Neural progenitor cell (in vitro differentiated cells): Measurements from ENCODE around the gene KIAA0930. TPM values are rescaled to one million over a fixed set of nuclear protein-coding genes. Genes with fewer than 3 reads are reported as not detected.

ENCODE experiments used
- DNase-seq: peaks from one replicate; pipeline ENCODE4 v3.0.0-alpha.2; 2016; ENCODE audit warnings: low spot score
- H2AFZ ChIP-seq: fragments of 200-600 bp; sonication (generic); replicated peaks from 2 replicates; pipeline ENCODE4 v1.6.1; 2016; ENCODE audit warnings: antibody characterized with exemption
- H3F3A ChIP-seq: fragments of 200-600 bp; sonication (generic); 2 replicates; pipeline ENCODE4 v1.6.1; 2016; ENCODE audit warnings: antibody characterized with exemption, low read depth
- H3K27ac ChIP-seq: fragments of 200-600 bp; sonication (generic); 2 replicates; pipeline ENCODE4 v1.5.1; 2016; ENCODE audit warnings: mild to moderate bottlenecking
- H3K27me3 ChIP-seq: fragments of 200-600 bp; sonication (generic); 2 replicates; pipeline ENCODE4 v1.6.1; 2016; ENCODE audit warnings: mild to moderate bottlenecking, moderate library complexity
- H3K36me3 ChIP-seq: fragments of 200-600 bp; sonication (generic); 2 replicates; pipeline ENCODE4 v1.5.1; 2016
- H3K4me1 ChIP-seq: fragments of 200-600 bp; sonication (generic); 2 replicates; pipeline ENCODE4 v1.6.1; 2016; ENCODE audit warnings: mixed run types
- H3K4me2 ChIP-seq: fragments of 200-600 bp; sonication (generic); 2 replicates; pipeline ENCODE4 v1.6.1; 2016
- H3K4me3 ChIP-seq: fragments of 200-600 bp; sonication (generic); 2 replicates; pipeline ENCODE4 v1.5.1; 2016
- H3K79me2 ChIP-seq: fragments of 200-600 bp; sonication (generic); 2 replicates; pipeline ENCODE4 v1.6.1; 2016; ENCODE audit warnings: low read depth
- H3K9ac ChIP-seq: fragments of 200-600 bp; sonication (generic); 2 replicates; pipeline ENCODE4 v1.6.1; 2016
- H3K9me3 ChIP-seq: fragments of 200-600 bp; sonication (generic); 2 replicates; pipeline ENCODE4 v1.5.1; 2016; ENCODE audit warnings: low read depth
- H4K20me1 ChIP-seq: fragments of 200-600 bp; sonication (generic); 2 replicates; pipeline ENCODE4 v1.6.1; 2016; ENCODE audit warnings: low read depth
- H3K27ac Mint-ChIP-seq: 3 replicates; pipeline ENCODE4 v1.8.0; 2021; ENCODE audit warnings: mixed read lengths
- H3K27me3 Mint-ChIP-seq: 2 replicates; pipeline ENCODE4 v1.8.0; 2022; ENCODE audit warnings: low read depth, mild to moderate bottlenecking, inconsistent platforms, moderate library complexity, mixed read lengths; ENCODE audit not compliant: insufficient read depth
- H3K36me3 Mint-ChIP-seq: 3 replicates; pipeline ENCODE4 v1.8.0; 2021; ENCODE audit warnings: mixed read lengths
- H3K4me1 Mint-ChIP-seq: 3 replicates; pipeline ENCODE4 v1.8.0; 2021; ENCODE audit warnings: mixed read lengths
- H3K4me3 Mint-ChIP-seq: 3 replicates; pipeline ENCODE4 v1.8.0; 2021; ENCODE audit warnings: mild to moderate bottlenecking, moderate library complexity, mixed read lengths
- H3K9me3 Mint-ChIP-seq: 3 replicates; pipeline ENCODE4 v1.8.0; 2020; ENCODE audit warnings: mixed read lengths
- EZH2 ChIP-seq: fragments of 200-600 bp; sonication (generic); IDR thresholded peaks from 2 replicates; pipeline ENCODE4 v1.6.1; 2017; ENCODE audit warnings: antibody characterized with exemption, mild to moderate bottlenecking, moderate library complexity
- EZH2phosphoT487 ChIP-seq: fragments of 200-600 bp; sonication (generic); IDR thresholded peaks from 2 replicates; pipeline ENCODE4 v1.6.1; 2017; ENCODE audit warnings: antibody characterized with exemption
- total RNA-seq: library from RNA; depleted of rRNA; stranded (reverse); fragments of >200 nt; gene quantifications from 2 replicates; pipeline ENCODE4 v1.2.3, GENCODE V29; 2015; ENCODE audit warnings: low replicate concordance
- TF ChIP-seq, protein P1 (sequence below): fragments of 200-600 bp; sonication (generic); IDR thresholded peaks from 2 replicates; pipeline ENCODE4 v1.5.1; 2017; ENCODE audit warnings: antibody characterized with exemption, mild to moderate bottlenecking

KIAA0930 gene
- total RNA-seq, 1 donor from 2014 or later, result 15.0 TPM

- peak overlapping the region; percentile 62 for H3K4me3 Mint-ChIP-seq
- H3K9me3 Mint-ChIP-seq, result no peaks in the 10 kb centered on the region
- Histone ChIP-seq H3K9me3 (no peaks in the 10 kb centered on the region), H3K79me2 (no peaks in the 10 kb centered on the region), H3K27ac (no peak overlapping the region), H3K36me3 (no peaks in the 10 kb centered on the region), H3F3A (peaks cover 8% of the 10 kb centered on the region), H3K4me3 (no peak overlapping the region), H3K9ac (no peak overlapping the region), H4K20me1 (peaks cover 9% of the 10 kb centered on the region), H3K27me3 (no peaks in the 10 kb centered on the region), H3K4me1 (peaks cover 7% of the 10 kb centered on the region), H3K4me2 (no peak overlapping the region), H2AFZ (no peak overlapping the region)
- no peak for DNase-seq
- TF ChIP-seq, protein P1, sequence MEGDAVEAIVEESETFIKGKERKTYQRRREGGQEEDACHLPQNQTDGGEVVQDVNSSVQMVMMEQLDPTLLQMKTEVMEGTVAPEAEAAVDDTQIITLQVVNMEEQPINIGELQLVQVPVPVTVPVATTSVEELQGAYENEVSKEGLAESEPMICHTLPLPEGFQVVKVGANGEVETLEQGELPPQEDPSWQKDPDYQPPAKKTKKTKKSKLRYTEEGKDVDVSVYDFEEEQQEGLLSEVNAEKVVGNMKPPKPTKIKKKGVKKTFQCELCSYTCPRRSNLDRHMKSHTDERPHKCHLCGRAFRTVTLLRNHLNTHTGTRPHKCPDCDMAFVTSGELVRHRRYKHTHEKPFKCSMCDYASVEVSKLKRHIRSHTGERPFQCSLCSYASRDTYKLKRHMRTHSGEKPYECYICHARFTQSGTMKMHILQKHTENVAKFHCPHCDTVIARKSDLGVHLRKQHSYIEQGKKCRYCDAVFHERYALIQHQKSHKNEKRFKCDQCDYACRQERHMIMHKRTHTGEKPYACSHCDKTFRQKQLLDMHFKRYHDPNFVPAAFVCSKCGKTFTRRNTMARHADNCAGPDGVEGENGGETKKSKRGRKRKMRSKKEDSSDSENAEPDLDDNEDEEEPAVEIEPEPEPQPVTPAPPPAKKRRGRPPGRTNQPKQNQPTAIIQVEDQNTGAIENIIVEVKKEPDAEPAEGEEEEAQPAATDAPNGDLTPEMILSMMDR, result no peak
- TF ChIP-seq EZH2 (no peak), EZH2phosphoT487 (no peak)
- H3K36me3 Mint-ChIP-seq, result peaks cover 2% of the 10 kb centered on the region
- H3K27ac Mint-ChIP-seq, result peak overlapping the region; percentile 99
- H3K27me3 Mint-ChIP-seq, result peaks cover 2% of the 10 kb centered on the region
- peaks cover 30% of the 10 kb centered on the region for H3K4me1 Mint-ChIP-seq
Observed at GRCh38 chr22:45197606-45198462, 42.9 kb downstream of the KIAA0930 start.

DNA sequence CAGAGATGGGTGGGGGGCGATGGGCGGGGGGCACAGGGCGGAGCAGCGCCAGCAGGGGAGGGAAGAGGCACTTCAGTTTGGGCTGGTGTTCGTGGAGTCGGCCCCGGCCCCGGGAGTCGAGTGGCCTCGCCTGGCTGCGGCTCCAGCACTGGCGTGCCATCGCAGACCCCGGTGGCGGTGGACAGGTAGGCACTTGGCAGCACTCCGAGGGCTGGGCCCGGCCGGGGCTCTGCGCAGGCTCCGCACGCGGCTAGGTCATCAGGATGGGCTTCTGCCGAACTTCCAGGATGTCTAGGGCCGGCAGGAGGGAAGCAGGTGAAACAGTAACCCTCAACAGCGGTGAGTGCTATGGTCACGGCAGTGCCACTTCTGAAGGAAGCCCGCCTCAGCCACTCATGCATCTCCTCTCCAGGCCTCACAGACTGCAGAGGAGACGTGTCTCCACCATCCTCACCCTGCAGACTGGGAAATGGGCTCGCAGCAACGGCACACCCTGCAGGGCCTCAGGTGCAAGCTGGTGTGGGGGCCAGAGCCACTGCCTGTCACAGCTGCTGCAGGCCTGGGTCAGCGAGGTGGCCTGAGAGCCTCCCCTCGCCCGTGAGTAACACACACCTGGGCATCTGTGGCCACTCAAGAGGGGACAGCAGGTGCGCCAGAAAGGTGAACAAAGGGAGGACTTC, 43.6 kb downstream of the KIAA0930 start:
- H3K27me3 Mint-ChIP-seq, result peaks cover 2% of the 10 kb centered on the region
- H3K4me1 Mint-ChIP-seq, result peaks cover 37% of the 10 kb centered on the region
- H3K9me3 Mint-ChIP-seq, result no peaks in the 10 kb centered on the region
- peaks cover 2% of the 10 kb centered on the region for H3K36me3 Mint-ChIP-seq
- Histone ChIP-seq H2AFZ (no peak overlapping the region), H3K36me3 (no peaks in the 10 kb centered on the region), H3F3A (peaks cover 9% of the 10 kb centered on the region), H3K79me2 (no peaks in the 10 kb centered on the region), H3K27me3 (no peaks in the 10 kb centered on the region), H3K4me2 (no peak overlapping the region), H3K4me3 (no peak overlapping the region), H3K9me3 (no peaks in the 10 kb centered on the region), H3K9ac (no peak overlapping the region), H3K27ac (no peak overlapping the region), H4K20me1 (peaks cover 11% of the 10 kb centered on the region), H3K4me1 (peaks cover 14% of the 10 kb centered on the region)
- H3K4me3 Mint-ChIP-seq, result no peak overlapping the region
- TF ChIP-seq, protein P1, result no peak
- no peak for TF ChIP-seq EZH2phosphoT487
- TF ChIP-seq EZH2, result no peak
- no peak for DNase-seq
- H3K27ac Mint-ChIP-seq, result no peak overlapping the region

DNA sequence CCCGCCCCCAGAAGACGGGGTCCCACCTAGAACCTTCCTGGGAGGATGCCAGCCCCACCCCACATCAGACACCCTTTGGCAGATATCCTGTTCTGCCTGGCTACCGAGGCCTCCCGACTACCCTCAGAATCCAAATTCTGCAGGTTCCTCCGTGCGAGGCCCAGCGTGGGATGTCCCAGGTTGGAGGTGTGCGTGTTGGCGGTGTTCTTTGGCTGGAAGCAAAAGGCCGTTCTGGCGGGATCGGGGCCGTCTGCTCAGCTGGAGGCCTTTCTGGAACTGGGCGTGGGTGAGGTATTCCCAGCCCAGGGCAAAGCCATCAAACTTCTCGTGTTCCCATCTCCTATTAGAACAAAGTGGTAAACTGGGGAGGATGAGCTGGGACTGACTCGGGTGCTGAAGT, 44.4 kb downstream of the KIAA0930 start:
- no peaks in the 10 kb centered on the region for H3K79me2 ChIP-seq
- H3K27me3 ChIP-seq, result no peaks in the 10 kb centered on the region
- H3K9me3 ChIP-seq, result no peaks in the 10 kb centered on the region
- no peak overlapping the region for H3K4me3 ChIP-seq
- Mint-ChIP-seq H3K27ac (no peak overlapping the region), H3K4me3 (no peak overlapping the region), H3K36me3 (peaks cover 5% of the 10 kb centered on the region), H3K4me1 (peaks cover 37% of the 10 kb centered on the region), H3K9me3 (no peaks in the 10 kb centered on the region), H3K27me3 (peaks cover 3% of the 10 kb centered on the region)
- peaks cover 15% of the 10 kb centered on the region for H3K4me1 ChIP-seq
- TF ChIP-seq EZH2phosphoT487 (no peak), EZH2 (no peak)
- TF ChIP-seq, protein P1, result no peak
- no peak overlapping the region for H3K4me2 ChIP-seq
- no peak overlapping the region for H3K27ac ChIP-seq
- H2AFZ ChIP-seq, result no peak overlapping the region
- H3K36me3 ChIP-seq, result no peaks in the 10 kb centered on the region
- peaks cover 9% of the 10 kb centered on the region for H3F3A ChIP-seq
- H3K9ac ChIP-seq, result no peak overlapping the region
- H4K20me1 ChIP-seq, result peaks cover 11% of the 10 kb centered on the region
- no peak for DNase-seq
